Trophoblast cell (in vitro differentiated cells and primary cell): ENCODE data around the gene SH3YL1.

Experiments used
- DNase-seq, 2 donors: peaks; one replicate each; pipeline ENCODE4 v3.0.0-alpha.2; 2016
- H2AFZ ChIP-seq: 2 replicates; pipeline ENCODE4 v1.6.1; 2013; ENCODE audit warnings: low read length, moderate library complexity, mild to moderate bottlenecking; ENCODE audit not compliant: insufficient read depth, poor library complexity
- H2AK5ac ChIP-seq: 2 replicates; pipeline ENCODE4 v1.6.1; 2013; ENCODE audit warnings: mild to moderate bottlenecking, low read length
- H2BK120ac ChIP-seq: 2 replicates; pipeline ENCODE4 v1.6.1; 2013; ENCODE audit warnings: low read length, mild to moderate bottlenecking, moderate library complexity; ENCODE audit not compliant: insufficient read depth, poor library complexity
- H2BK12ac ChIP-seq: 2 replicates; pipeline ENCODE4 v1.6.1; 2013; ENCODE audit warnings: mild to moderate bottlenecking, low read length, moderate library complexity
- H2BK5ac ChIP-seq: 2 replicates; pipeline ENCODE4 v1.6.1; 2013; ENCODE audit warnings: low read length, low read depth, moderate library complexity, mild to moderate bottlenecking; ENCODE audit not compliant: poor library complexity
- H3K14ac ChIP-seq: 2 replicates; pipeline ENCODE4 v1.6.1; 2013; ENCODE audit warnings: mild to moderate bottlenecking, low read length
- H3K18ac ChIP-seq: 2 replicates; pipeline ENCODE4 v1.6.1; 2013; ENCODE audit warnings: mild to moderate bottlenecking, low read length
- H3K23ac ChIP-seq: 2 replicates; pipeline ENCODE4 v1.6.1; 2013; ENCODE audit warnings: low read length
- H3K27ac ChIP-seq: 2 replicates; pipeline ENCODE4 v1.5.1; 2013; ENCODE audit warnings: low read depth, mild to moderate bottlenecking, inconsistent platforms, low read length, moderate library complexity
- H3K27me3 ChIP-seq: 2 replicates; pipeline ENCODE4 v1.6.1; 2013; ENCODE audit warnings: inconsistent platforms, mild to moderate bottlenecking, low read length, moderate library complexity; ENCODE audit not compliant: insufficient read depth
- H3K36me3 ChIP-seq, 2 experiments: 1 replicate in 1 of 2; 2 replicates in 1 of 2; pipeline ENCODE4 v1.6.1; 2013; ENCODE audit warnings: low read length in 2 of 2, mild to moderate bottlenecking in 2 of 2, moderate library complexity in 1 of 2; ENCODE audit not compliant: insufficient read depth in 2 of 2, control insufficient read depth in 1 of 2
- H3K4ac ChIP-seq: 2 replicates; pipeline ENCODE4 v1.6.1; 2013; ENCODE audit warnings: low read depth, mild to moderate bottlenecking, low read length, moderate library complexity
- H3K4me1 ChIP-seq, 2 experiments: 1 replicate in 1 of 2; 2 replicates in 1 of 2; pipeline ENCODE4 v1.6.1; 2013; ENCODE audit warnings: low read length in 2 of 2, mild to moderate bottlenecking in 2 of 2, moderate library complexity in 1 of 2; ENCODE audit not compliant: insufficient read depth in 2 of 2, control insufficient read depth in 1 of 2
- H3K4me2 ChIP-seq: 2 replicates; pipeline ENCODE4 v1.6.1; 2013; ENCODE audit warnings: inconsistent platforms, mild to moderate bottlenecking, low read length, moderate library complexity
- H3K4me3 ChIP-seq: 2 replicates; pipeline ENCODE4 v1.5.1; 2013; ENCODE audit warnings: mild to moderate bottlenecking, low read depth, low read length, inconsistent platforms
- H3K79me1 ChIP-seq: one replicate; pipeline ENCODE4 v1.6.1; 2013; ENCODE audit warnings: low read length
- H3K79me2 ChIP-seq: 2 replicates; pipeline ENCODE4 v1.6.1; 2013; ENCODE audit warnings: low read length, mild to moderate bottlenecking; ENCODE audit not compliant: control insufficient read depth, insufficient read depth, poor library complexity
- H3K9ac ChIP-seq: 2 replicates; pipeline ENCODE4 v1.6.1; 2013; ENCODE audit warnings: mild to moderate bottlenecking, low read length
- H3K9me3 ChIP-seq: 2 replicates; pipeline ENCODE4 v1.6.1; 2013; ENCODE audit warnings: low read depth, mild to moderate bottlenecking, control low read depth, inconsistent platforms, low read length; ENCODE audit not compliant: insufficient read depth
- H4K12ac ChIP-seq: 2 replicates; pipeline ENCODE4 v1.6.1; 2013; ENCODE audit warnings: low read depth, mild to moderate bottlenecking, low read length, moderate library complexity
- H4K8ac ChIP-seq: 2 replicates; pipeline ENCODE4 v1.6.1; 2013; ENCODE audit warnings: low read depth, mild to moderate bottlenecking, low read length, moderate library complexity
- H4K91ac ChIP-seq: one replicate; pipeline ENCODE4 v1.6.1; 2013; ENCODE audit warnings: low read depth, mild to moderate bottlenecking, low read length, moderate library complexity
- WGBS: extraction: QIAGEN DNeasy Blood & Tissue Kit; methylation state at CpG from one replicate; pipeline ENCODE4 v1.1.7; 2013; ENCODE audit warnings: missing lambda C conversion rate; ENCODE audit not compliant: insufficient read length, insufficient coverage; ENCODE audit errors: extremely low coverage; 5-methylcytosine and 5-hydroxymethylcytosine counted together

SH3YL1 gene

GRCh38 chr2:275466-275865 lies 11.6 kb upstream of the SH3YL1 start:
- WGBS: no CpG with 5 or more reads among the region's 6 CpGs
- no peak overlapping the region for H3K14ac ChIP-seq
- no peak overlapping the region for H2BK120ac ChIP-seq

GRCh38 chr2:274503-274902 lies 10.7 kb upstream of the SH3YL1 start:
- Histone ChIP-seq H2AK5ac (no peak overlapping the region), H3K27me3 (no peaks in the 10 kb centered on the region), H3K14ac (no peak overlapping the region), H4K8ac (no peak overlapping the region), H3K79me1 (no peaks in the 10 kb centered on the region), H3K18ac (no peak overlapping the region), H3K4me1 (no peaks in the 10 kb centered on the region), H2BK120ac (no peak overlapping the region), H3K27ac (no peak overlapping the region), H3K9me3 (peaks cover 2% of the 10 kb centered on the region), H3K4ac (no peak overlapping the region), H3K23ac (no peak overlapping the region), H4K12ac (no peak overlapping the region), H2AFZ (no peak overlapping the region), H3K9ac (no peak overlapping the region), H3K4me3 (no peak overlapping the region), H2BK5ac (no peak overlapping the region), H3K36me3 (peaks cover 13 to 31% of the 10 kb centered on the region in 2 experiments), H3K79me2 (peaks cover 3% of the 10 kb centered on the region), H4K91ac (no peak overlapping the region), H2BK12ac (no peak overlapping the region), H3K4me2 (no peak overlapping the region)
- no CpG with 5 or more reads among the region's 3 CpGs for WGBS
- DNase-seq: no peak

More at GRCh38 chr2:275466-275865, 11.6 kb upstream of the SH3YL1 start:
- Histone ChIP-seq H2BK12ac (no peak overlapping the region), H3K27me3 (no peaks in the 10 kb centered on the region), H3K23ac (no peak overlapping the region), H3K36me3 (peaks cover 13 to 33% of the 10 kb centered on the region in 2 experiments), H4K8ac (no peak overlapping the region), H3K27ac (no peak overlapping the region), H3K9ac (no peak overlapping the region), H4K91ac (no peak overlapping the region), H3K4me1 (no peaks in the 10 kb centered on the region), H2AK5ac (no peak overlapping the region), H3K4me3 (no peak overlapping the region), H3K18ac (no peak overlapping the region), H3K4me2 (no peak overlapping the region), H4K12ac (no peak overlapping the region), H2AFZ (no peak overlapping the region), H3K79me2 (peaks cover 1% of the 10 kb centered on the region), H3K79me1 (no peaks in the 10 kb centered on the region), H2BK5ac (no peak overlapping the region), H3K9me3 (peaks cover 2% of the 10 kb centered on the region), H3K4ac (no peak overlapping the region)
- DNase-seq: no peak

- H2BK12ac ChIP-seq: no peak overlapping the region
- no peak overlapping the region for H3K18ac ChIP-seq
- no peak overlapping the region for H3K9ac ChIP-seq
- H3K4me1 ChIP-seq: no peaks in the 10 kb centered on the region
- no peak overlapping the region for H3K14ac ChIP-seq
- H2AK5ac ChIP-seq: no peak overlapping the region
- H3K4me3 ChIP-seq: no peak overlapping the region
- WGBS: no CpG with 5 or more reads among the region's 6 CpGs
- peaks cover 2% of the 10 kb centered on the region for H3K9me3 ChIP-seq
- peak overlapping the region; percentile 2 for H3K4ac ChIP-seq
- H2BK5ac ChIP-seq: no peak overlapping the region
- H2AFZ ChIP-seq: no peak overlapping the region
- no peaks in the 10 kb centered on the region for H3K79me1 ChIP-seq
- no peak overlapping the region for H4K91ac ChIP-seq
- H3K4me2 ChIP-seq: no peak overlapping the region
- no peaks in the 10 kb centered on the region for H3K27me3 ChIP-seq
- no peak overlapping the region for H2BK120ac ChIP-seq
- H3K79me2 ChIP-seq: peaks cover 6% of the 10 kb centered on the region
- H4K12ac ChIP-seq: no peak overlapping the region
- H3K36me3 ChIP-seq: peaks cover 11 to 29% of the 10 kb centered on the region in 2 experiments
- H4K8ac ChIP-seq: no peak overlapping the region
- H3K23ac ChIP-seq: no peak overlapping the region
- H3K27ac ChIP-seq: no peak overlapping the region
- DNase-seq: no peak
These were observed 9.5 kb upstream of the SH3YL1 start for GRCh38 chr2:273333-273732.

GRCh38 chr2:271917-272316 lies 8.1 kb upstream of the SH3YL1 start:
- DNase-seq: no peak
- Histone ChIP-seq H3K4ac (peak overlapping the region; percentile 24), H2BK12ac (no peak overlapping the region), H3K18ac (peak overlapping the region; percentile 68), H3K4me1 (no peaks in the 10 kb centered on the region), H3K79me2 (peaks cover 9% of the 10 kb centered on the region), H3K79me1 (no peaks in the 10 kb centered on the region), H3K9ac (no peak overlapping the region), H4K8ac (no peak overlapping the region), H3K4me2 (no peak overlapping the region), H2BK120ac (no peak overlapping the region), H3K27ac (no peak overlapping the region), H3K9me3 (peaks cover 2% of the 10 kb centered on the region), H3K23ac (no peak overlapping the region), H2AK5ac (no peak overlapping the region), H3K27me3 (no peaks in the 10 kb centered on the region), H4K12ac (no peak overlapping the region), H3K36me3 (peaks cover 6 to 21% of the 10 kb centered on the region in 2 experiments), H4K91ac (no peak overlapping the region), H2AFZ (no peak overlapping the region), H3K4me3 (no peak overlapping the region), H2BK5ac (no peak overlapping the region), H3K14ac (no peak overlapping the region)
- WGBS: no CpG with 5 or more reads among the region's 12 CpGs
